Amygdala (tissue), 56 donors: Measurements from ENCODE around the gene DRC3.
A peak's percentile ranks its signal among the peaks of the same experiment; 100 is the strongest.
"Not testable (repeated sequence)": the region's sequence is repeated elsewhere in the genome, so short reads cannot be mapped to it uniquely, and the experiment has no call there.

Experiments
- DNase-seq, 56 donors: peaks; one replicate each; lab custom pipeline; 2025; lab: John Stamatoyannopoulos, UW

DRC3 gene

DNA sequence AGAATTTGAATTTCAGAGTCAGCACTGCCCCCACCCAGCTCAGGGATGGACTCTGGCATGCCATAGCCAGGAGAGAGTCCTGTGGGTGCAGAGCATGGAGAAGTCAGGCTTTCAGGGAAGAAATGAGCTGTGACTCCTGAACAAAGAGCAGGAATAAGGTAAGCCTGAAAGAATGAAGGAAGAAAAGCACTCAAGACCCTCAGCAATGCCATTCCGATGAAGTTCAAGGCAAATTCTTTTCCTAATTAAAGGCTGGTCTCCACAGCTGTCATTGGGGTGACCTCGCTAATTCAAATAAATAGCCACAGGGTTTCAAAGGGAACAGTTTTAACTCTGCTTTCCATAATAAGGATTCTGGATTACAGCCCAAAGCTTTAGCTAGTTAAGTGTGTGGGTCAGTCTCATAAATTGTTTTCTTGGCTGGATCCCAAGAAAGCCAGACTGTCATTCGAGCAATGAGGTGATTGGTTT lies 32.2 kb upstream of the DRC3 start:
- no peak for DNase-seq

DNA sequence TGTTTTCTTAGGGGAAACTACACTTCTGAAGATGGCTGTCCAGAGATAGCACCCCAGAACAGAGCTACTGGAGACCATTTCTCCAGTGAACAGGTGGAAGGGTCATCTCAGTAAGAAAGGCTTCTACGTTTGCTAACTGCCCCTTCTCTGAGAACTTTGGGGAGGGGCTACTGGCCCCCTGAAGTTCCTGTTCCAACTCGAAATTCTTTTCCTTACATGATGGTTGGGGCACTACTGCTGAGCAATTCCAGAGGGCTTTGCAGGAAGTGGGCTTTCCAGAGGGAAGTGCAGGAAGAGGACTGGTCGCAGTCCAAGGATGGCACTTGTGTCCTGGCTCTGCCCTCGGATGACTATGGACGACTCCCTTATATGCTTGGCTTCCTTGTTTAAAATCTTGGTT lies 31.6 kb upstream of the DRC3 start:
- no peak for DNase-seq

DNA sequence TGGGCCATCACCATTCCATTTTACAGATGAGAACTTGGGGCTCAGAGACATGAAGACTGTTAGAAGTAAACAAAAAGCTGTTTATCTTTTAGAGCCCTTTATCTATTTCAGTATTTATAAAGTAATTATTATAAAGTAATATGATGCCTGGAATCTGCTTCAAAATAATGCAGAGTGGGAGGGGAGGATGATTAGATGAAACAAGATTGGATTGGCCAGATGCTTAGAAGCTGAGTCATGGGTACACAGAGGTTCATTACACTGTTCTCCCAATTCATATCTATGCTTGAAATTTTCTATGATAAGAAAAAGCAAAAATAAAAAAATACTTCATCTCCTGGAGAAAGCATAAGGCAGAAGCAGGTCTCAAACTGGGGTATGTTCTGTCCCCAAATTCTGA lies 29.8 kb upstream of the DRC3 start:
- no peak for DNase-seq

DNA sequence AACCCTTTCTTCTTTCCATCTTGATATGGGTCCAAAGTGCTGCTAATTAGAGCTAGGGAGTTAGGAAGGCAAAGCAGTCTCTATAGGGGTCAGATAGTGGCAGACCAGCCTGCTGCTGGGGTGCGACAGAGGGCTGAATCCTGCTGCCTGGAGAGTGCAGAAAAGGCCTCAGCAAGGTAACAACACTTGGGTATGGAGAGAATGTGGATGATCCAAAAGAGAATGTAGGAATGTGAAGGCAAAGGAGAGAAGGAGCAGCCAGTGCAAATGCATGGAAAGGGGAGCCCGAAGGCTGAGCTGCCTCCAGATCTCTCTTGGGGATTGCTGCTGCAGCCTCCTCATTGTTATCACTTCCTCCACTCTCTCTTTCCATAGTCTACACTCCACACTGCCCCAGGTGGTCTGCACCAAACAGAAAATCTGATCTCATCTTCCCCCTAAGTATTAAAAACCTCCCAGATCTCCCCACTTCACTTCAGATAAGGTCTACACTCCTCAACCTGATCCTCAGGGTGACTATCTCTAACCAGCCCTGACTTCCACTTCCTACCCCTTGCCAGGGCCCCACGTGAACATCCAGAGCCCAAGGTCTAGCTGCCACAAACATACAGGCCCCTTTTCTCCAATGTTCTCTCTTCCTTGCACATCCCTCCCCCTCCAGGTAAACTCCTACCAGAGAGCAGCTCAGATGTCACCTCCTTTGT lies 29.2 kb upstream of the DRC3 start:
- no peak for DNase-seq

DNA sequence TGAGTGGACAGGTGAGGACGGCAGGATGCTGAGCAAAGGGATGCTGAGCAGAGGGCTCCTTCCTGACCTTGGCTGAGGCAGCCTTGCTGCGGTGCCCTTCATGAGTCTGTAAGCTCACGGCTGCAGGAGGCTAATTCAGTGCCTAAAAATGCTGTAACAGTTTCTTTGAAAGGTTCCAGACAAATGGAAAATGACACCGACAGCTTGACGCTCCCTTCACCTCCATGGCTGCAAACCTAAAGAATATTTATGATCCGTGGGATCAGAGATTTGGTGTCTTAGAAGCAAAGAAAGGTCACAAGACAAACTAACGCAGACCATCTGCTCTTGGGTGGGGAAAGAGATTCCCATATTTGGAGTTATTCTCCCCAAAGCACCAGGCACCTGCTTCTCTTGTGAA lies 28.4 kb upstream of the DRC3 start:
- DNase-seq, result no peak

DNA sequence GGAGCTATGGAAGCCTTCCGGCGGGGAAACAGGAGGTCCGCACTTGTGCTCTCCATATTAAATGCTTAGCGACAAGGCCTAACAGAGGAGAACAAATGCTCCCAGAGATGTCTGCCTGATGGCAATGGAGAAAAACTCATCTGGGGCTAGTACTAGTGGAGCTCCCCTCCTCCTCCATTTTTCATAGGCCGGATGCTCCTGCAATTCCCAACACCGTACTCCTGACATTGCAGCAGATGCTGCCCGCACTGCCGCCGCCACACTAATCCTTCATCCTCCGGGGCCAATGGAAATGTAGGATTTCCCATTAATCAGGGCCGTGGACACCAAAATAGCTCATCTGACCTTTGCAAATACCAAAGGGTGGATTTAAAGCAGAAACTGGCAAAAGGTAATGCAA lies 27.9 kb upstream of the DRC3 start:
- no peak for DNase-seq

DNA sequence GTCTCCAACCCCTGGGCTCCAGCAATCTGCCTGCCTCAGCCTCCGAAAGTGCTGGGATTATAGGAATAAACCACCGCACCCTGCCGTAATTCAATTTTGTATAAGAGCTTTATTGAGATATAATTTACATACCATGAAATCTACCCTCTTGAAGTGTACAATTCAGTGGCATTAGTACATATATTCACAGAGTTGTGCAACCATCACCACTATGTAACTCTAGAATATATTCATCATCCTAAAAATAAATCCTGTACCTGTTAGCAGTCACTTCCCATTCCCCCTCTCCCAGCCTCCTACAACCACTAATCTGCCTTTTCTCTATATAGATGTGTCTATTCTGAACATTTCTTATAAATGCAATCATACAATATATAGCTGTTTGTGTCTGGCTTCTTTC lies 26.6 kb upstream of the DRC3 start:
- DNase-seq, result no peak

DNA sequence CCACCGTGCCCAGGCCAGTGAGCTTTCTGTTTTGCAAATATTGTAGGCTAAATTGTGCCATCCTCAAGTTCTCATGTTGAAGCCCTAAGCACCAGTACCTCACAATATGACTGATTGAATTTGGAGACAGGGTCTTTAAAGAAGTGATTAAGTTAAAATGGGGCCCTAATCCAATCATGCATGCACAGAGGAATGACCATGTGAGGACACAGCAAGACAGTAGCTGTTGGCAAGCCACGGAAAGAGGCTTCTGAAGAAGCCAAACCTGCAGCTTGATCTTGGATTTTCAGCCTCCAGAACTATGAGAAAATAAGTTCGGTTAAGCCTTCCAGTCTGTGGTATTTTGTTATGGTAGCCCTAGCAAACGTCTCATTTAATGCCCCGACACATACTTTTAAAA lies 25.4 kb upstream of the DRC3 start:
- no peak for DNase-seq

DNA sequence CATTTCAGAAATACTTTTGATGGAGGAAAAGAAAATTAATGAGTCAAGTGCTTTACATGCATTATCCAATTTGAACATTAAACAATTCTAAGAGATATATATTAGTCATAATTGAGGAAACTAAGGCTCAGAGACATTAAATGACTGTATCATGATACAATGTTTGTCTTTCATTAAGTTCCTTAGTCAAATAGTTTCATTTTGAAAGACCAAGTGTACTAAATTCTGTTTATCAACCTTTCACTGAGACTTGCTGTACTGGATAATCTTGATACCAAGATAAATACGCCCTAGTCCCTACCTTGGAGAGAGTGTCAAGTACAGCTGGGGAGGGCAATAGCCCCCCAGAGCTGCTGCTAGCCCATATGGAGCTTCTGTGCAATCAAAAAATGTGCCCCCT lies 24.7 kb upstream of the DRC3 start:
- DNase-seq, result no peak

DNA sequence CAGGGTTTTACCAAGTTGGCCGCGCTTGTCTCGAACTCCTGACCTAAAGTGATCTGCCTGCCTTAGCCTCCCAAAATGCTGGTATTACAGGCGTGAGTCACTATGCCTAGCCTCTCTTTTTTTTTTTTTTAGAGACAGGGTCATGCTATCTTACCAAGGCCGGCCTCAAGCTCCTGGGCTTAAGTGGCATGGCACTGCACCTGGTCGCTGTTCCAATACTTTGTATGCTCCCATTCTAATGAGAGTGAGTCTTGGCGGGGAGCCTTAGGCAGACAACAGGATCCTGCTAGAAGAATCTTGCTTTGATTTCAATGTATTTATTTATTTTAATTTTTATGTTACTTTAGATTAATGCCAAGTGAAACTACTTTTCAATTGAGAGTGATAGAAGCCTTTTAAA lies 22.3 kb upstream of the DRC3 start:
- no peak for DNase-seq

DNA sequence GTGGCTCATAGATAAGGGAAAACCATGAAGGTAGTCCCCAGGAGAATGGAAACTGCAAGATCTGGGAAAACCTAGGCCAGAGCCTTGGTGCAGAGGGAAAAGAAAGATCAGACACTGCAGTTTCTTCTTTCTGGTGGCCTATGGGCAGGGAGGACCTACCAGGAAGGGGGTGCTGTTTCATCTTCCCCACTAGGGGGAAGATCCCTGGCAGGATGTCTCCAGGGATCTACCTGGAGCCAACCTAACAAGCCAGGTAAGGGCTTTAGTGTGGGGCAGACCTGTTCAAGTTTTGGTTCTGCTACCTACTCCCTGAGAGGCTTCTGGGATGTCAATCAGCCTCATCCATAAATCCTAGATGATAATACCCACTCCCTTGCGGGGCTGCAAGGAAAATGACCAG lies 21.9 kb upstream of the DRC3 start:
- no peak for DNase-seq

DNA sequence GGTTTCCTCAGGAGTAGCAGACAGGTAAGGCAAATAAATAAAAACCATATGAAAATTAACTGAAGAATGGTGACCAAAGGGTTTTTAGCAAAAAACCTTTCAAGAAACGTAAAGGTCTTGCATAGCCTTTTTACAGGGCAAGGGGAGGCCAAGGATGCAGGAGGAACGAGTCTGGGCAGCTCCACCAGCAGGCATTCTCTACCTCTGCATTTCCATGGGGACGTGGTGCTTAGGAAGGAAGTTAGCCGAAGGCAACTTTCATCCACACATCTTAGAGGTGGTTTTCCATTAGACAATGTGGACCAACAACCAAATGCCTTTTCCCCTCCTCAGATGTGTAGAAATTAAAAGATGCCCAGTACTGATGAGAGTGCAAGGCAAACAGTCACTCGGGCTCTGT lies 21.1 kb upstream of the DRC3 start:
- no peak for DNase-seq

DNA sequence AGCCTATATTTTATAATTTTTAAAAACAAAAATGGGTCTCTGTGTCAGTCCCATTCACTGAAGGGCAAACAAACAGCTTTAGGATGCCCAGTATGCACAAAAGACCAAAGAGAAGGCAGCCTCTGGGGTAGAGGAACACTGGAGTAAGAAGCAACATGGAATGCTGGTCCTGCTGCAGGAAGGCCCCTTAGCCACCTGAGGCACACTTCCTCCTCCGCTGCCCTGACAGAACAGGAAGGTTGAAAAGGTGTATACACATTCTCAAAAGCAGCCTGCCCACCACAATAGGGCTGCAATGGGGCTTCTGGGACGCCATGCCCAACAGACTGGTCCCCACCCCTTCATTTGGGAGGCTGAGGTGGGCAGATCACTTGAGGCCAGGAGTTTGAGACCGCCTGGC lies 20.0 kb upstream of the DRC3 start:
- no peak for DNase-seq

DNA sequence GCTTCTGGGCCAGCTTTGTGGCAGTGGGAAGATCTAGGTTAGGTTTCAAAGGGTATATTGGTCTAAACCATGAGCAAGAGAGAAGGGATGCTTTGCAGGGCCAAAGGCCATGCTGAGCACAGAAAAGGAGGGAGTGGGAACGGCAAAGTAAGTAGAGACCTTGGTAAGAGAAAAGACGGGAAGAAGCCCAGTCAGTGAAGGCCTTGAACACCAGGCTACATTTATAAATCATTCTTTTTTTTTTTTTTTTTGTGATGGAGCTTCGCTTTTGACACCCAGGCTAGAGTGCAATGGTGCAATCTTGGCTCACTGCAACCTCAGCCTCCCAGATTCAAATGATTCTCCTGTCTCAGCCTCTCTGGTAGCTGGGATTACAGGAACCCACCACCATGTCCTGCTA lies 18.6 kb upstream of the DRC3 start:
- DNase-seq, result no peak

DNA sequence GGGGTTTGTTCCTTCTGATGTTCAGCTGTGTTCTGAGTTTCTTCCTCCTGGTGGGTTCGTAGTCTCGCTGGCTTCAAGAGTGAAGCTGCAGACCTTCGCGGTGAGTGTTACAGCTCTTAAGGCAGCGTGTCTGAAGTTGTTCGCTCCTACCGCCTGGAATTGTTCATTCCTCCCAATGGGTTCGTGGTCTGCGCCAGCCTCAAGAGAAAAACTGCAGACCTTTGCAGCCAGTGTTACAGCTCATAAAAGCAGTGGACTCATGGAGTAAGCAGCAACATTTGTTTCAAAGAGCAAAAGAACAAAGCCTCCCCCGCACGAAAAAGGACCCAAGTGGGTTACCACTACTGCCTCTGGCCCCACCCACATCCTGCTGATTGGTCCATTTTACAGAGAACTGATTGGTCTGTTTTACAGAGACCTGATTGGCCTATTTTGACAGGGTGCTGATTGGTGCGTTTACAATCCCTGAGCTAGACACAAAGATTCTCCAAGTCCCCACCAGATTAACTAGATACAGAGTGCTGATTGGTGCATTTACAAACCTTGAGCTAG lies 16.8 kb upstream of the DRC3 start:
- DNase-seq, result not testable (repeated sequence)

DNA sequence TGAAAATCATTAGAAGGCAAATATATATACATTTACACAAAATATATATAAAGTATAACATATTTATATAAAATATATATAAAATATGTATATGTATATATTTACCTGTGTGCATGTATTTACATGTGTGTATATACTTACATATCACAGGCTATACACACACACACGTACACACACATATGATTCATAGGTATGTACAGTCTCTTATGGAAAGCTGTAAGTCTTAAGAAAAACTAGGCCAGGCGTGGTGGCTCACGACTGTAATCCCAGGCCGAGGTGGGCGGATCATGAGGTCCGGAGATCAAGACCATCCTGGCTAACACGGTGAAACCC lies 15.1 kb upstream of the DRC3 start:
- no peak for DNase-seq

DNA sequence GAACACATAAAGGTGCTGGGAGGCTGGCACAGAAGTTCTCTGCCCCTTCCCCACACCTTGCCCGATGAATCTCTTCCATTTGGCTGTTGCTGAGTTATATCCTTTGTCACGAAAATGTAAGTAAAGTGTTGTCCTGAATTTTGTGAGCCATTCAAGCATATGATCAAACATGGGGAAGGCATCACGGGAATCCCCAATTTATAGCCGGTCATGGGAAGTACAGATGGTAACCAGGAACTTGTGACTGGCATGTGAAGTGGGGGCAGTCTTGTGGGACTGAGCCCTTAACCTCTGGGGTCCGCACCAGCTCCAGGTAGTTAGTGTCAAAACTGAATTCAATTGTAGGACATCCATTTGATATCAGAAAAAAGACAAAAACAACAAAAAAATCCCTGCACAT lies 13.7 kb upstream of the DRC3 start:
- no peak for DNase-seq

DNA sequence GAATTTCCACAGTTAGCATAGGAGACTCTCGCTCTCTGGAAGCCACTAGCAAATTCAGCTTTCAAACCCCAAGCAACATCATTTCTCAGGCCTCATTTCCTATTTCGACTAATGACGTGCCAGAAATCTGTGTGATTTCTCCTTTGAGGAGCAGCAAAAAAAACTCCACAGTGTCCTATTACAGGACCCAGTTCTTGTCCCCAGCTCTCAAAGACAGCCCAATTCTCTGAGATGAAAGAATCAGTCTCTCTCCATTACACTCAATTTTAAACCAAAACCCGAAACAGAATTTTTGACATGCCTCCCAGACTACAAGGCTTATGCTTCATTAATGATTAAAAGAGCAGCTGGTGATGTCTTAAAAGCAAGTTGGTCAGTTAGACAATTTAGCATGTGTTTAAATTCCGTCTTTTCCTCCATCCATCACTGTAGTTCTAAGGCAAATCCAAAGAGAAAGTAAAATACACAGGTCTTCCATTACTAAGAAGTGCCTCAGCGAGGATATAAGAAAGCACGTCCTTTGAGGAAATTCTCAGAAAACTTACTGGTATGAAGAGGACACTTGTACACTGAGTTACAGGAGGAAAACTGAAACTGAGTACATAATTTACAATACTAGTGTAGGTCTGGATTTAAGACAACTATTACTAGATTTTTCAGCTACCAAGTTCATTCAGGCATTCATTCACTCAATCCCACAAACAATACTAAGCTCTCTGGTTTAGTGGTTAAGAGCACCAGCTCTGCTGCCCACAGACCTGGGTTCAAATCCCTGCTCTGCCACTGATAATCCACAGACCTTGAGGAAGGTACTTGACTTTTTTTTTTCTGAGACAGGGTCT lies 12.9 kb upstream of the DRC3 start:
- no peak for DNase-seq

DNA sequence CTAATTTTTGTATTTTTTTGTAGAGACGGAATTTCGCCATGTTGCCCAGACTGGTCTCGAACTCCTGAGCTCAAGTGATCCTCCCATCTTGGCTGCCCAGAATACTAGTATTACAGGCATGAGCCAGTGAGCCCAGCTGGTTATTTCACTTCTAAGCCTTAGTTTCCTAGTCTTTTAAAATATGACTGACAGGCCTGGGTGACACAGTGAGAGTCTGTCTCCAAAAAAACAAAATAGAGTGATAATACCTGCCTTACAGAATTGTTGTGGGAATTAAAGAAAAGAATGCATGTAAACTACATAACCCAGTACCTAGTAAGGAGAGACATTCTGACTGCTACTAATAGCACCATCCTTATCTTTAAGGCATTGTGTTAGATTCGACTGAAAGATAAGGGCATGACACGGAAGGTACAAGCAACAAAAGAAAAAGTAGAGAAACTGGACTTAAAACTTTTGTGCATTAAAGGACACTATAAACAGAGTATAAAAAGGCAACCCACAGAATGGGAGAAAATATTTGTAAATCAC lies 12.1 kb upstream of the DRC3 start:
- DNase-seq, result no peak

DNA sequence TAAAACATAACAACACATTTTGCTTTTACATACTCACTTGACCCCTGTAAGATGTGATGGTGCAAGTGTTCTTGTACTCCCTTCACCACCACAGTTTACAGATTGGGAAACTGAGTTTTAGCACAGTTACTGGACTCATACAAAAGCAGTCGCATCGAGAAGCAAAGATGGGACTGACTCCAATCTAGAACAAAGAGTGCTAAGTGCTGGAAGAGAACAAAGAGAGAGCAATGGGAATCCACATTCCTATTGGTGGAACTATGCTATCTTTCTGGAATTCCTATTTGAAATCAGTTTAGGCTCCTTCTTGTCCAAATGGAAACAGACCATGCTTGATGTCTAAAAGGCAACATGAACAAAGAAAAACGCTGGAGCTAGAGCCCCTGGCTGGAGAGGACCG lies 9.6 kb upstream of the DRC3 start:
- DNase-seq, result peak in 4 of 56 donors; percentile 11 to 34 (median 18)

DNA sequence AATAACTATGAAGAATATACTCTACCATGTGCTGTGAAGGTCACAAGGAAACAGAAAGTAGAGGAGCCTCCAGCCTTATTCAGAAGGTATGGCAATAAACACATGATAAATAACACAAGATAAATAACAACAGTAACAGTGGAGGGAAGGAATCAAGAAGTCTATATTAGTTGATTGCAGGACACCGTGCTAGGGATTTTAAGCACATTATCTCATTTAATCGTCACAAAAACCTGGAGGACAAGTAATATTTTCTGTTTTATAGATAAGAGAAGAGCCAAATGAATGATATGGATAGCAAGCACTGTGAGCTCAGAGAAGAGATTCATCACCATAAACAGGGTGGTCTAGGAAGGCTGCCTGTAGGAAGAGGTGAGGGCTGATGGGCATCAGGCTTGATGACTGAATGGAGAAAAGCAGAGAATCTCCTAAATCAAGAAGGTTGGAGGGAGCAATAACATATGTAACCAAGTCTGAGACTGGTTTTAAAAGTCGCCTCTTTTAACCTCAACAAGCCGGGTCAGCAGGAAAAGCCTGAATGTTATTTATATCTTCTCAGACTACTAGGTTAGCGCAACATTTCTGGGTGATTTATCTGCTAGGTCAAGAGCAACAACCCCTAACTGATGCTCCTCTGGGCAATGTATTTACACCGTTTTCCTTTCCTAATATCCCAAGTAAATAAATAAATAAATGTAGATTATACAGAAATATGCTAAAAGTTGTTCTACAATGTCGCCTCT lies 8.8 kb upstream of the DRC3 start:
- no peak for DNase-seq
